OCI-M2 (cell line): ENCODE results near the gene WFDC12.
"Not testable (repeated sequence)": the region's sequence is repeated elsewhere in the genome, so short reads cannot be mapped to it uniquely, and the experiment has no call there.

Experiments
- DNase-seq: peaks from one replicate; lab custom pipeline; 2025; ENCODE audit not compliant: unreplicated experiment; lab: John Stamatoyannopoulos, UW

The WFDC12 gene, protein sequence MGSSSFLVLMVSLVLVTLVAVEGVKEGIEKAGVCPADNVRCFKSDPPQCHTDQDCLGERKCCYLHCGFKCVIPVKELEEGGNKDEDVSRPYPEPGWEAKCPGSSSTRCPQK

DNA sequence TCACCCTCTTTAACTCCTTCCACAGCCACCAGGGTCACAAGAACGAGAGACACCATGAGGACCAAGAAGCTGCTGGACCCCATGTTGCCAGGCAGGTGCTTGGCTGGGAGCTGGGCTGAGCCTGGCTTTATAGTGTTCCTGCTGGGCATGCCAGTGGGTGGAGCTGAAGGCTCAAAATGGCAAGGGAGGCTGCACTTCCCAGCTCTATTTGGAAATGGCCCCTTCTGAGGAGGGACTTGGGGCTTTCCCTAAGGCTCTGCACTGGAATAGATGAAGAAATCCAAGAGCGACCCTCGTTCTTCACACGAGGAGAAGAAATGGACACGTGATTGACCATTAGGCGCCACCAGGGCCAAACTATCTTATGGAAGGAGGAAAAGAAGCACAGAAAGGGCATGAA, at the start of gene WFDC12:
WFDC12 (minus strand) TSS at position 101 of the 400 bp plus-strand sequence; CDS start at position 83, 18 bp downstream.
- no peak for DNase-seq

GRCh38 chr20:45173522-45173921, 49.3 kb upstream of the WFDC12 start:
- DNase-seq = no peak

DNA sequence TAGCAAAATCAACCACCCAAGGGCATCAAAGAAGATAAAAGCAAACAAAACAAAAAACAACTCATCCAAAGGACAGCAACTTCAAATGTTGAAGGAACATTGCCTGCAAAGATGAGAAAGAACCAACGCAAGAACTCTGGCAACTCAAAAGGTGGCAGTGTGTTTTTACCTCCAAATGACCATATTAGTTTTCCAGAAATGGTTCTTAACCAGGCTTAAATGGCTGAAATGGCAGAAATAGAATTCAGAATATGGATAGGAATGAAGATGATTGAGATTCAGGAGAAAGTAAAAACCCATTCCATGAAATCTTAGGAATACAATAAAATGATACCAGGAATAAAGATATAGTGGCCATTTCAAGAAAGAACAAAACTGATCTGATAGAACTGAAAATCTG, 40.6 kb upstream of the WFDC12 start:
- DNase-seq = no peak

DNA sequence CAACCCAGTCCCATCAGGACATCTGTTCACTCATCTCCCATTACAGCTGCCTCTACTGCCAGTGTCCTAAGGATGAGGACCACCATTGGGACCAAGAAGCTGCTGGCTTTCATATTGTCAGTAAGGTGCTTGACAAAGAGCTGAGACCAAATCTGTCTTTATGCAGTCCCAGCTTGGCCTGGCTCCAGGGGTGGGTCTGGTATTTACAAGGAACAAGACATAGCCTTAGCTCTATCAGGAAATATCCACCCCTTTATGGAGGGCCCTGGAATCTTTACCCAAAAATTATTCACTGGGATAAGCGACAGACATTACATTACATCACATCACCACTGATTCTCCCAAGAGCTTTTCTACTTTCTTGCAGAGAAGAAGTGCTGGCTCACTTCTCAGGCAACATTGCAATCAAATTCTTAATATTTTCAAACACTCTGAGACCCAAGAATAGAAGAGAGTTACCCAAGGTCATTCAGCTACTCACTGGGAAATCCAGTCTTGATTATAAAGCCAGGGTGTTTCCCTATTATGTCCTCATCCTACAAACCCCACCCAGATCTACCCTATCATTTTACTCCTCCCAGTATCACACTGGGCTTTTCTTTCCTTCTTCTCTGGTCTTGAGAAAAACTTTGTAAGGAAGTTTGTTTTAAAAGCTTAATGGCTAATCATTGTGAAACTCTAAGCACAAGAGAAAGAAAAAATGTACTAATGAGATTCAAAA, 39.0 kb upstream of the WFDC12 start:
- no peak for DNase-seq

GRCh38 chr20:45157962-45158361, 33.7 kb upstream of the WFDC12 start:
- DNase-seq = no peak

- DNase-seq = no peak
Observed at GRCh38 chr20:45156713-45157112, 32.4 kb upstream of the WFDC12 start.

DNA sequence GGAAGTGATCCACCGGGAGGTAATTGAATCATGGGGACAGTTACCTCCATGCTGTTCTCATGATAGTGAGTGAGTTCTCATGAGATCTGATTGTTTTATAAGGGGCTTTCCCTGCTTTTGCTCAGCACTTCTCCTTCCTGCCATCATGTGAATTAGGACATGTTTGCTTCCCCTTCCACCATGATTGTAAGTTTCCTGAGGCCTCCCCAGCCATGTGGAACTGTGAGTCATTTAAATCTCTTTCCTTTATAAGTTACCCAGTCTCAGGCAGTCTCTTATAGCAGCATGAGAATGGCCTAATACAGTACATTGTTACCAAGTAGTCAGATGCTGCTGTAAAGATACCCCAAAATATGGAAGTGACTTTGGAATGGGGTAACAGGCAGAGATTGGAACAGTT, 30.5 kb upstream of the WFDC12 start:
- not testable (repeated sequence) for DNase-seq

GRCh38 chr20:45154183-45154582, 29.9 kb upstream of the WFDC12 start:
- DNase-seq = no peak

DNA sequence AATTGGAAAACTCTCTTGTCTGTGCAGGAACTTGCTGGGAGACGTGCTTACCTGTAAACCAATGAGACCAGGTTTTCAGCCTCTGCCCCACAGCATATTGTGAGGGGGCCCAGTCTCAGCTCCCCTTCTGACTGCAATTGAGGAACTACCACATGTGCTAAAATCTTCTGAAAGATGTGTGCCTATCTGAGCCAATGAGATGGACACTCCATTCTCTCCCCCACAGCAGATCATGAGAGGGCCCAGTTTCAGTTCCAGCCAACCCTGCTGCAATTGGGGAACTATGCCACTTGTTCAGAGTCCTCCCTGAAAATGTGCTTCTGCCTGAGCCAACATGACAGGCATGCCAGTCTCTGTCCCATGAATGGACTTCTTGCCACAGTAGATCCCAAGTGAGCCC, 29.5 kb upstream of the WFDC12 start:
- DNase-seq = no peak

- no peak for DNase-seq
Observed at GRCh38 chr20:45153147-45153546, 28.9 kb upstream of the WFDC12 start.

GRCh38 chr20:45152405-45152804, 28.1 kb upstream of the WFDC12 start:
- DNase-seq = no peak

- no peak for DNase-seq
Observed at GRCh38 chr20:45149062-45149461, 24.8 kb upstream of the WFDC12 start.

- no peak for DNase-seq
Observed at GRCh38 chr20:45140836-45141235, 16.6 kb upstream of the WFDC12 start.

- not testable (repeated sequence) for DNase-seq
Observed at GRCh38 chr20:45139733-45140375, 15.6 kb upstream of the WFDC12 start.

DNA sequence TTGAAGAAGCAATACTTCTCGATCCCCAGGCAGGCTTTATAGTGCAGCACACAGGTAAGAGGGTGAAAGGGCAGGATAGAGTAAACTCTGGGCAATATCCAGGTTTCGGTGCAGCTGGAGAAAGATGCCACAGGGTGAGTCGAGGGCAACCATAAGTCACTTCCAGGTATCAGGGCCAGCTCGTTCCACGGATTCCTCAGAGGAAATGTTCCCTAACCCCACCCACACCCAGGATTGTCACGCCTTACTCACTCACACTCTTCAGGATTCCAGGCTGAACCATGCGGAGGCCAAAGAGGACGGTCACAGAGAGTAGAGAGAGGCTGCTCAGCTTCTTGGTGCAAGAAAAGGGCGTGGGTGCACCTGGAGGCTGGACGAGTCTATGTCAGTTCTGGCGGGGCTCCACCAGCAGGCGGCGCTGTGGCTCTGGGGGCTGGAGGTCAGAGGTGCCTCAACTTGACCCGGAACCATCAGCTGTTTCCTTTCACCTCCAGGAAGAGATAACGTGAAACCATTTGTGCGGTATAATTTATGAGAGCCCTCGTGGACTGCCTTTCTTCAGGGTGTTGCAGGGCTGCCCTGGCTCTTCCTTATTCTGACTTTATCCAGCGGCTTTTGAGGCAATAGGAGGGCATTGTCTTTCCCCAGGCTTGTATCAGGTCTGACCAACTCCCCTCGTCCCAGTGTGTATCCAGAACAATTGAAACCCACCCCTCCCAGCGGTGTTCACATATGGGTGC, 14.5 kb upstream of the WFDC12 start:
- no peak for DNase-seq

- no peak for DNase-seq
Observed at GRCh38 chr20:45136911-45137310, 12.6 kb upstream of the WFDC12 start.

DNA sequence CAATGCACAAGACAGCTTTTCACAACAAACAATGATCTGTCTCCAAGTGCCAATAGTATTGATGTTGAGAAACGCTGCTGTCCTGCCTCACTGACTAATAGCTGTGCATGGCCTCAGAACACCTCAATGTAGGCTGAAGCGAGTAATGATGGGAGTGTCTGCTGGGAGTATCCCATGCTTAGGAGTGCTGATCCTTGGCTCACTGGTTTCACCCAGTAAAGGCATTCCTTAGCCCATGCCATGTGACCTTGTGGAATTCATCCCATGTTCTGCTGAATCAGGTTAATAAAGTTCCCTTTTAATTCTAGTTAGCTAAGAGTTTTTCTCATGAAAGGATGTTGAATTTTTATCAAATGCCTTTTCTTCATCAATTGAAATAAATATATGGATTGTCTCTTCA, 3.8 kb upstream of the WFDC12 start:
- DNase-seq = no peak

DNA sequence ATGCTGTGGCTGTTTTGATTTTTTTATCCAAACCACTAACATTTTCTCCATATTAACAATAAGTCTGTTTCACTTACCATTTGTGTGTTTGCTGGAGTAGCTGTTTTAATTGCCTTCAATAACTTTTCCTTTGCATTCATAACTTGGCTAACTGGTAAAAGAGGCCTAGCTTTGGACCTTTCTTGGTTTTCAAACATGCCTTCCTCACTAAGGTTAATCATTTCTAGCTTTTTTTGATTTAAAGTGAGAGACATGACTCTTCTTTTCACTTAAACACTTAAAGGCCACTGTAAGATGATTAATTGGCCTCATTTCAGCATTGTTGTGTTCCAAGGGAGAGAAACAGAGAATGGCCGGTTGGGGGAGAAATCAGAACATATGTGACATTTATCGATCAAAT, 2.9 kb downstream of the WFDC12 start:
- no peak for DNase-seq

DNA sequence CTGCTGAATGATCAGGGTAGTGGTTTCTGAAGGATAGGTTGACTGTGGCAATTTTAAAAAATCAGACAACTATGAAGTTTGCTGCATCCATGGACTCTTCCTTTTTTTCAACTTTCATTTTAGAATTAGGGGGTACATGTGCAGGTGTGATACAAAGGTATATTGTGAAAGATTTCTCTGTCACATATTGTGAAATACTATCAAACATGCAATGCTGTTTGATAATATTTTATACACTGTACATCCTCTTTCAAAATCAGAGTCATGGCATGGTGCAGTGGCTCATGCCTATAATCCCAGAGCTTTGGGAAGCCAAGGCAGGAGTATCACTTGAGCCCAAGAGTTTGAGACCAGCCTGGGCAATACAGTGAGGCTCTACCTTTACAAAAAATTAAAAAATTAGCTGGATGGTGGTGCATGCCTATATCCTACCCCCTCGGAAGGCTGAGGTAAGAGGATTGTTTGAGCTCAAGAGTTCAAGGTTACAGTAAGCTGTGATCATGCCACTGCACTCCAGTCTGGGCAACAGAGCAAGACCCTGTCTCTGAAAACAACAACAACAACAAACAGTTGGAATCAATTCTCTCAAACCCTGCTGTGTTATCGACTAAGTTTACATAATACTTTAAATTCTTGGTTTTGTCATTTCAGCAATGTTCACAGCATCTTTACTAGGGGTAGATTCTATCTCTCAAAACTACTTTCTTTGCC, 4.6 kb downstream of the WFDC12 start:
- no peak for DNase-seq

DNA sequence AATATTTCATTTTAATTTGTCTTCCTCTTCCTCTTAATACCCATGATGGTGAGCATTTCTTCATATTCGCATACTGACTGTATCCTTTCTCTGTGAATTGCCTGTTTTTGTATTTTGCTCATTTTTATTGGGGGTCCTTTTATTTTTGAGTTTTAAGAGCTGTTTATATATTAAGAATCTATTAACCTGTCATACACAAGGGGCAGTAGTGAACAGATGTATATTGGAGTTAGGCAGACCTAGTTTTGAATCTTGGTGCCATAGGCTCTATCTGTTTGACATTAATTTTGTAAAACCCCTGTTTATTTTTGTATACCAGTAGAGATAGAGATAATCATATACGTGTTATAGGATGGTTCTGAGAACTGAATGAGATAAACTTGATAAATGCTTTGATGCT, 6.2 kb downstream of the WFDC12 start:
- DNase-seq = no peak

DNA sequence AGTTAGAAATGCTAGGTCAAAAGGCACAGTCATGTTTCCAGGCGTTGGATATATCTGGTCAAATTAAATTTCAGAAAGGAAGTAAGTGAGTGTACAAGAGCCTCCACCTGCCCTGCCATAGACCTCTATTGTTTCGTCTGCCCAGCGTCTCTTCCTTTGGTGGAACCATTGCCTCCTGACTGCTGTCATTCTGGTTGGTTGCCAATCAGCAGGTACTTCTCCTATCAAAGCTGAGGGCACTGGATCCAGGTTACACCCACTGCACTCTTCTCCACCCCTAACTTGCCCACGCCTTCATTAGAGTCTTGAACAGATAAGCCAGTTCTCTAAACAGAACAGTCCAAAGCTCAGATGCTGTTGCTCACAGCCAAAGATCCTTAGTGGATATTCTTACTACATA, 6.7 kb downstream of the WFDC12 start:
- DNase-seq = no peak
